Esophagus (tissue), 2 donors: Measurements from ENCODE around the gene PLEKHA5. TPM values are rescaled to one million over a fixed set of nuclear protein-coding genes. Genes with fewer than 3 reads are reported as not detected.
"Not testable (repeated sequence)": the region's sequence is repeated elsewhere in the genome, so short reads cannot be mapped to it uniquely, and the experiment has no call there.

Experiments used
- H3K27ac ChIP-seq, 2 donors: one replicate each; pipeline ENCODE4 v1.5.1; 2013; ENCODE audit warnings: low read depth in 2 of 2, mild to moderate bottlenecking in 2 of 2, inconsistent platforms in 1 of 2, low read length in 1 of 2, moderate library complexity in 1 of 2
- H3K27me3 ChIP-seq, 2 donors: one replicate each; pipeline ENCODE4 v1.6.1; 2013; ENCODE audit warnings: low read length in 2 of 2, control low read depth in 1 of 2, mild to moderate bottlenecking in 1 of 2; ENCODE audit not compliant: insufficient read depth in 2 of 2, control insufficient read depth in 1 of 2
- H3K36me3 ChIP-seq, 2 donors: one replicate each; pipeline ENCODE4 v1.6.1; 2013; ENCODE audit warnings: low read length in 1 of 2; ENCODE audit not compliant: control insufficient read depth in 2 of 2, insufficient read depth in 2 of 2
- H3K4me1 ChIP-seq, 2 donors: one replicate each; pipeline ENCODE4 v1.6.1; 2013; ENCODE audit warnings: low read length in 1 of 2; ENCODE audit not compliant: control insufficient read depth in 2 of 2, insufficient read depth in 2 of 2
- H3K4me3 ChIP-seq, 2 donors: one replicate each; pipeline ENCODE4 v1.5.1; 2013; ENCODE audit warnings: low read length in 2 of 2, mild to moderate bottlenecking in 2 of 2, low read depth in 1 of 2, moderate library complexity in 1 of 2
- H3K9me3 ChIP-seq, 2 donors: one replicate each; pipeline ENCODE4 v1.6.1; 2013; ENCODE audit warnings: mild to moderate bottlenecking in 2 of 2, low read depth in 1 of 2, low read length in 1 of 2, moderate library complexity in 1 of 2; ENCODE audit not compliant: control insufficient read depth in 2 of 2, insufficient read depth in 1 of 2
- WGBS, 2 donors: extraction: QIAGEN DNeasy Blood & Tissue Kit; methylation state at CpG; one replicate each; pipeline ENCODE4 v1.1.7; 2013; 5-methylcytosine and 5-hydroxymethylcytosine counted together
- polyA plus RNA-seq, 2 donors: library from polyadenylated mRNA; stranded (reverse); fragments of 200-250 nt; gene quantifications; one replicate each; pipeline ENCODE4 v1.2.3, GENCODE V29; 2013
- donor health status: healthy with polysubstance abuse.
- donor health status: Bipolar disorder and iron deficiency.

The PLEKHA5 gene
- polyA plus RNA-seq, 2 donors, result 17.6 to 27.8 TPM

DNA sequence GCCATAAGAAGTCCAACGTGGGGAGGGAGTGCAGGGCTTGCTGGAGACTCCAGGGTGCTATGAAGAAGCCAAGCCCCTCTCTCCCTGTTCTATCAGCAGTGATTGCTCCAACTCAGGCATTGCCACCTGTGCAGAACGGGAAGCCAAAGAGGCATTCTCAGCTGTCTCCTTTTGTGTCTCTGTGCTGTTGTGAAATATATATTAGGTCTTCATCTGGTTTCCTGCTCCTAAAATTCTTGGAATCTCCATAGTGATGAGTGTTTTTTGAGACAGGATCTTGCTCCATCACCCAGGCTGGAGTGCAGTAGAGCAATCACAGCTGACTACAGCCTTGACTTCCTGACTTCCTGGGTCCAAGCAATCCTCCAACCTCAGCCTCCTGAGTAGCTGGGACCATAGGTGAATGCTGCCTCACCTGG, 258.6 kb downstream of the PLEKHA5 start:
- H3K27ac ChIP-seq, result no peak overlapping the region
- no peak overlapping the region for H3K4me3 ChIP-seq
- 81 to 89% methylated on average over 2 of the region's 2 CpGs for WGBS, 2 donors
- no peaks in the 10 kb centered on the region for H3K4me1 ChIP-seq
- no peaks in the 10 kb centered on the region for H3K9me3 ChIP-seq
- H3K36me3 ChIP-seq, result no peaks in the 10 kb centered on the region
- no peaks in the 10 kb centered on the region for H3K27me3 ChIP-seq

DNA sequence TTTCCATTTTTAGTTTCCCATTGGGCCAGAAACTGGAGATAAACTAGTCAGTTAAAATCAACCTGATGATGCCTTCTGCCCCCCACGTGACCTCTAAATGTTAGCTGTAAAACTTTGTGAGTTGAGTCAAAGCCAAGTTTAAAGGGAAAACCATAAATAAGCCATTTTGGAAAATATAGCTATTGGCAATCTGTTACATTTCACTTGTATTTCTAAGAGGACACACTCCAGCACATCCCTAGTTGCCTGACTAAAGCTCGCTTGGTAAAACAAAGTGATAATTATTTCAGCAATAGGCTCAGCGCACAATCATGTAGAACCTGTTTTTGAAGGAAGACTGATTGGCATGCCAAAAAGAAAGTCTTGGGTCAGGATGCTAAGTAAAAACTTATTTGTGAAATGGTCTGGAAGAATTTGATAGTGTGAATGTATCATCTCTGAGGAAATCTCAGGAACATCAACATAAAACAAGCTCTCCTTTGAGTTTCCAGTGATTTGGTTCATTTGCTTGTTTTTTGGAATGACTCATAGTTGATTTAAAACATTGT, 260.6 kb downstream of the PLEKHA5 start:
- Histone ChIP-seq H3K4me3 (no peak overlapping the region), H3K4me1 (no peaks in the 10 kb centered on the region), H3K9me3 (no peaks in the 10 kb centered on the region), H3K27me3 (no peaks in the 10 kb centered on the region), H3K27ac (no peak overlapping the region), H3K36me3 (no peaks in the 10 kb centered on the region)
- WGBS, 2 donors, result 34 to 59% methylated on average over 3 of the region's 3 CpGs

DNA sequence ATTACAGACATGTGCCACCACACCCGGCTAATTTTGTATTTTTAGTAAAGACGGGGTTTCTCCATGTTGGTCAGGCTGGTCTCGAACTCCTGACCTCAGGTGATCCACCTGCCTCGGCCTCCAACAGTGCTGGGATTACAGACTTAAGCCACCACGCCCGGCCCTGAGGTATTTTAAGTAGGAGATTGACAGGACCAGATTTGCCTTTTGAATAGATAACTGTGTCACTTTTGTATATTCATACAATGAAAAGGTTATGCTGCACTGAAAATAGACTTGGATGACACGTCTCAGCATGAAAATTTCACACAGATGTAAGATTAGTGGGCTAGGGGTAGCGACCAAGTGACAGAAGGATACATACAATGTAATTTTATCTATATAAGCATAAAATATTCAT, 263.1 kb downstream of the PLEKHA5 start:
- H3K9me3 ChIP-seq, H3K36me3 ChIP-seq, H3K27me3 ChIP-seq, H3K4me1 ChIP-seq, H3K4me3 ChIP-seq, H3K27ac ChIP-seq: not testable (repeated sequence)
- WGBS, 2 donors, result 62 to 70% methylated on average over 8 of the region's 8 CpGs

DNA sequence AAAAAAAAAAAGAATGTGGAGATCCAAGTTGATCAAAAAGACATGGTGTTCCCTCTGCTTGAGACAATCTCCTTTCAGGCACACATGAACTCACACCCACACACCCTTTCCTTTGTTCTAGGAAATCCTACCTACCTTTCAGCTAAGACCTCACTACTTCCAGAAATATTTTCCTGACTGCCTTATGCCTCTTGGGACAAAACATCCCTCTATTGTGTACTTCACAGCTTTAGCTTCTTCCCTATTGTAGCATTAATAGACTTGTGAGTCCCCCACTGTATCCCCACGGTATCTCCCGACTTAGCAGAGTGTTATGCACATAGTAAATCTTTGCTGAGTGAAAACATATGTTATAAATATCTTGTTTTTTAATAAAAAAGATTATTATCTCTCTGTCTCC, 264.9 kb downstream of the PLEKHA5 start:
- no peak overlapping the region for H3K4me3 ChIP-seq
- no peaks in the 10 kb centered on the region for H3K27me3 ChIP-seq
- H3K9me3 ChIP-seq, result no peaks in the 10 kb centered on the region
- H3K4me1 ChIP-seq, result no peaks in the 10 kb centered on the region
- WGBS, 2 donors, result 73 to 77% methylated on average over 2 of the region's 2 CpGs
- H3K27ac ChIP-seq, result no peak overlapping the region
- no peaks in the 10 kb centered on the region for H3K36me3 ChIP-seq

DNA sequence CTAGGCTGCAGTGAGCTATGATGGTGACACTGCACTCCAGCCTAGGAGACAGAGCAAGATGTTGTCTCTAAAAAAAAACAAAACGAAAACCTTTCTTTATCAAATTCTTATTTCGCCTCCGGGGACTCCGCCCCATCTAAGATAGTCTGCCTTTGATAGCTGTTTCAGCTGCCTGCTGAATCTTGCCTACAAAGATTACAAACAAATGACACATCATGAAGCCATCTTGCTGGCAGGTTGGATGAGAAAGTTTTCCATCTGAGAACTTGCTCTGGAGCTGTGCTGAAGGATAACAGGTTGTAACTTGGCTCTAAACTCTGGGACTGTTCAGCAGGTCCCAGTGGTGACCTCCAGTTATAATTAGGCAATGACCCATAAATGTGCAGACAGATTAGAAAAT, 268.0 kb downstream of the PLEKHA5 start:
- Histone ChIP-seq H3K27me3 (no peaks in the 10 kb centered on the region), H3K27ac (peak overlapping the region; percentile 25 to 76), H3K9me3 (no peaks in the 10 kb centered on the region), H3K36me3 (no peaks in the 10 kb centered on the region), H3K4me3 (no peak overlapping the region), H3K4me1 (peaks cover 0 to 8% of the 10 kb centered on the region in 2 donors)
- 50 to 56% methylated on average over 4 of the region's 4 CpGs for WGBS, 2 donors

DNA sequence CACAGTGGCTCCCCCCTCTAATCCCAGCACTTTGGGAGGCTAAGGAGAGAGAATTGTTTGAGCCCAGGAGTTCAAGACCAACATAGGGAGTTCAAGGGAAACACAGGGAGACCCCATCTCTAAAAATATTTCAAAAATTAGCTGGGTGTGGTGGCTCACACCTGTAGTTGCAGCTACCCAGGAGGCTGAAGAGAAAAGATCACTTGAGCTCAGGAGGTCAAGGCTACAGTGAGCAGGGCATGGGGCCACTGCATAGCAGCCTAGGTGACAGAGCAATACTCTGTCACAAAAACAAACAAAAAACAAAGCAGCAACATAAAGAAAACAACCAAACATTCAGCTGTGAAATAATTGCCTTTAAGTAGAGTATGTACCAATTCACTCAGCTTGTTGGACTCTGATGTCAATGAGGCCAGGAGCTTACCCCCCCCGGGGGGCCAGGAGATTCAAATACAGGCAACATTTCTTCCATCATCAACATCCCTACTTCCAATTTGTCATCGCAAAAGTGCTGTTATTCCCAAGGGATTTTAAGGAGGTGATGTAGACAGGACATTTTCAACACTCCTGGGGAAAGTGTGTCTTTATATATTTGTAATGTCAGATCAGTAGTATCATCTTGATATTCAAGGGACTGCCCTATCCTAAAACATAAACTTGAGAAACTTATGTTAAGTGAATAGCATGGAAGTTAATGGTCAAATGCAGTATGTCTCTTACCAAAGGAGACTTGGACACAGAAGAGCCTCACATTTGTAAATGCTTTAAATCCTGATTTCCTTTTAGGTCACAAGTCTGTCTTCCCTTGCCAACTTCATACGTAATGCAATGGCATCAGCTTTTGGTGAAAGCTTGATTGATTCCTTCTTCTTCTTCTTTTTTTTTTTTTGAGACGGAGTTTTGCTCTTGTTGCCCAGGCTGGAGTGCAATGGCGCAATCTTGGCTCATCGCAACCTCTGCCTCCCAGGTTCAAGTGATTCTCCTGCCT, 269.1 kb downstream of the PLEKHA5 start:
- Histone ChIP-seq H3K4me1 (peaks cover 0 to 16% of the 10 kb centered on the region in 2 donors), H3K36me3 (no peaks in the 10 kb centered on the region), H3K27ac (peak overlapping the region in 1 of 2 donors; percentile 24), H3K27me3 (no peaks in the 10 kb centered on the region), H3K4me3 (no peak overlapping the region), H3K9me3 (no peaks in the 10 kb centered on the region)
- WGBS, 2 donors, result 65 to 71% methylated on average over 6 of the region's 6 CpGs

DNA sequence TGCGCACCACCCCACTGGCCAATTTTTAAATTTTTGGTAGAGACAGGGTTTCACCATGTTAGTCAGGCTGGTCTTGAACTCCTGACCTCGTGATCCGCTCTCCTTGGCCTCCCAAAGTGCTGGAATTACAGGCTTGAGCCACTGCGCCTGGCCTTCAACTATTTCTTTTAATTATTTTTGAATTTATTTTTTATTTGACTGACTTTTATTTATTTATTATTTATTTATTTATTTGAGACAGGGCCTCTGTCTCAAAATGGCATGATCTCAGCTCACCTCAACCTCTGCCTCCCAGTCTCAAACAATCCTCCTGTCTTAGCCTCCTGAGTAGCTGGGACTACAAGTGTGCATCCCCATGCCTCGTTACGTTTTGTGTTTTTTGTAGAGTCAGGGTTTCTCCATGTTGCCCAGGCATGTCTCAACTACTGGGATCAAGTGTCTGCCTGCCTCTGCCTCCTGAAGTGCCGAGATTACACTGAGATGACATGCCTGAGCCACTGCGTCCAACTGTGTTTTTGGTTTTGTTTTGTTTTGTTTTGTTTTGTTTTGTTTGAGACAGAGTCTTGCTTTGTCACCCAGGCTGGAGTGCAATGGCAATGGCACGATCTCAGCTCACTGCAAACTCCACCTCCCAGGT, 271.2 kb downstream of the PLEKHA5 start:
- not testable (repeated sequence) for H3K36me3 ChIP-seq, H3K27me3 ChIP-seq, H3K9me3 ChIP-seq, H3K4me3 ChIP-seq
- 78 to 82% methylated on average over 9 of the region's 9 CpGs for WGBS, 2 donors
- H3K4me1 ChIP-seq, result peaks cover 0 to 16% of the 10 kb centered on the region in 2 donors
- H3K27ac ChIP-seq, result peak overlapping the region in 1 of 2 donors; percentile 3

DNA sequence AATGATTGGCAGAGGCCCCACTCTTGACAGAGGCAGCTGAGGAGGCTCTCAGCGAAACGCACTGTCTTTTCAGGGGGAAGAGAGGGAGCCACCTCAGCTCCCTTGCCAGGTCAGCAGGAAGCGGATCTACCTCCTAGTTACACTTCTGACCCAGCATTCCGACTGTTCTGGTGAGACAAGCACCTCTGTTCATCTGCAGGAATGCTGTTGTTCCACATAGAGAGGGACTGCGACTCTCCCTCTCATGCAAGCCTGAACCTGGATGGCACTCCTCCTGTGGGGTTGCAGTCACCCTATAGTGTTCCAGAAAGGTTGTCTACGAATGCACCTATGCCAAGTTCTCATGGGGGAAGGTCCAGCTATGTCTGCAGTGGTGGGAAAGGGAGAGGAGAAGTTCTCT, 272.7 kb downstream of the PLEKHA5 start:
- Histone ChIP-seq H3K36me3 (no peaks in the 10 kb centered on the region), H3K9me3 (no peaks in the 10 kb centered on the region), H3K27ac (peak overlapping the region; percentile 79 to 85), H3K4me1 (peaks cover 0 to 16% of the 10 kb centered on the region in 2 donors), H3K4me3 (no peak overlapping the region), H3K27me3 (no peaks in the 10 kb centered on the region)
- WGBS, 2 donors, result 57 to 61% methylated on average over 6 of the region's 6 CpGs

DNA sequence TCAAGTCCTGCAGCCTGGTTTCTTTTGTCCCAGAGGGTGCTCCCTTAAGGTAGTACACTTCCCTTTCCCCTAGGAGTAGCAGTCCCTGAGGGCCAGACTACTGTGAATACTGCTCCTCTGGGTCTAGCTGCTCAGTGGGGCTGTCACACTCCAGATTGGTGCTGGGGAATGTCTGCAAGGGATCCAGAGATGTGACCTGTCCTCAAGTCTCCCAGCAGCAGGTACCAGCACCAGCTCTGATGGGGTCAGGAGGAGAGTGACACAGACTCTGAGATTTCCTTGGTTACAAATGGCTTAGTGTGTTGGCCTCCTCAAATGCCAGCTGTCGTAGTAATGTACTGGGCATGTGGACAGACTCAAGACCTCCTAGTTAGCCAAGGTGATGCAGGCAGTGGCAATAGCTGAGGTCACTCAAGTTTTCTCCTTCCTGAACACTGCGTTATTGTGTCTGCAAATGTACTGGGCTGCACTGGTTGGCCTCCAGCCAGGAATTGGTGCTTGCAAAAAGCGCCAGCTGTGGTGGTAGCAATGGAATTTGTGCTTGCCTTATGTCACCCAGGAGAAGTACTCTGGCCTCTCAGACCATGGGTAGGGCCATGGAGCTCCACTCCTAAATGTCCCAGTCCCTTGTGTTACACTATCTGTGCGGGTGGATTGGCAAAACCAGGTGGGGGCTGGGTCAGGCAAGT, 273.4 kb downstream of the PLEKHA5 start:
- Histone ChIP-seq H3K9me3 (no peaks in the 10 kb centered on the region), H3K27me3 (no peaks in the 10 kb centered on the region), H3K36me3 (no peaks in the 10 kb centered on the region), H3K4me1 (peaks cover 0 to 16% of the 10 kb centered on the region in 2 donors), H3K4me3 (no peak overlapping the region), H3K27ac (peak overlapping the region; percentile 79 to 85)
- WGBS, 2 donors, result 74 to 79% methylated on average over 4 of the region's 4 CpGs
